Brain microvascular endothelial cell (primary cell): ENCODE data around the gene EMC8.

Experiments used
- DNase-seq: peaks from one replicate; pipeline ENCODE4 v3.0.0-alpha.2; 2020
- H3K27ac ChIP-seq: fragments of 250-450 bp; sonication (Bioruptor Pico); 2 replicates; pipeline ENCODE4 v1.5.1; 2020; ENCODE audit warnings: mild to moderate bottlenecking, moderate library complexity
- H3K27me3 ChIP-seq: fragments of 250-450 bp; sonication (Bioruptor Pico); replicated peaks from 2 replicates; pipeline ENCODE4 v1.5.1; 2020; ENCODE audit warnings: mild to moderate bottlenecking
- H3K36me3 ChIP-seq: fragments of 250-450 bp; sonication (Bioruptor Pico); replicated peaks from 2 replicates; pipeline ENCODE4 v1.5.1; 2020; ENCODE audit warnings: mild to moderate bottlenecking
- H3K4me3 ChIP-seq: 2 replicates; pipeline ENCODE4 v1.5.1; 2011; ENCODE audit warnings: low read depth, mild to moderate bottlenecking, control low read depth, low read length, moderate library complexity
- CTCF ChIP-seq: IDR thresholded peaks from 2 replicates; pipeline ENCODE4 v1.5.1; 2011; ENCODE audit warnings: low read depth, mild to moderate bottlenecking, moderate library complexity, low read length, control low read depth, inconsistent platforms; ENCODE audit errors: missing control alignments
- in situ Hi-C: cut with HindIII; loops from 2 replicates; pipeline ENCODE4 v1.10.0; 2017; ENCODE audit warnings: low sequenced_read_pairs, low pct_ligation_motif_present

EMC8 gene

GRCh38 chr16:85753559-85753958 is 45.8 kb downstream of the EMC8 start:
- no peak overlapping the region for H3K27ac ChIP-seq
- in situ Hi-C loops, result no loop called here
- H3K36me3 ChIP-seq, result no peaks in the 10 kb centered on the region
- TF ChIP-seq CTCF, result no peak
- H3K27me3 ChIP-seq, result no peaks in the 10 kb centered on the region
- no peak overlapping the region for H3K4me3 ChIP-seq
- DNase-seq, result no peak

GRCh38 chr16:85752511-85753420 is 46.6 kb downstream of the EMC8 start:
- no peak overlapping the region for H3K4me3 ChIP-seq
- H3K27me3 ChIP-seq, result no peaks in the 10 kb centered on the region
- TF ChIP-seq CTCF, result peak; percentile 67
- no peaks in the 10 kb centered on the region for H3K36me3 ChIP-seq
- in situ Hi-C loops, result no loop called here
- H3K27ac ChIP-seq, result no peak overlapping the region
- DNase-seq, result peak; percentile 43

DNA sequence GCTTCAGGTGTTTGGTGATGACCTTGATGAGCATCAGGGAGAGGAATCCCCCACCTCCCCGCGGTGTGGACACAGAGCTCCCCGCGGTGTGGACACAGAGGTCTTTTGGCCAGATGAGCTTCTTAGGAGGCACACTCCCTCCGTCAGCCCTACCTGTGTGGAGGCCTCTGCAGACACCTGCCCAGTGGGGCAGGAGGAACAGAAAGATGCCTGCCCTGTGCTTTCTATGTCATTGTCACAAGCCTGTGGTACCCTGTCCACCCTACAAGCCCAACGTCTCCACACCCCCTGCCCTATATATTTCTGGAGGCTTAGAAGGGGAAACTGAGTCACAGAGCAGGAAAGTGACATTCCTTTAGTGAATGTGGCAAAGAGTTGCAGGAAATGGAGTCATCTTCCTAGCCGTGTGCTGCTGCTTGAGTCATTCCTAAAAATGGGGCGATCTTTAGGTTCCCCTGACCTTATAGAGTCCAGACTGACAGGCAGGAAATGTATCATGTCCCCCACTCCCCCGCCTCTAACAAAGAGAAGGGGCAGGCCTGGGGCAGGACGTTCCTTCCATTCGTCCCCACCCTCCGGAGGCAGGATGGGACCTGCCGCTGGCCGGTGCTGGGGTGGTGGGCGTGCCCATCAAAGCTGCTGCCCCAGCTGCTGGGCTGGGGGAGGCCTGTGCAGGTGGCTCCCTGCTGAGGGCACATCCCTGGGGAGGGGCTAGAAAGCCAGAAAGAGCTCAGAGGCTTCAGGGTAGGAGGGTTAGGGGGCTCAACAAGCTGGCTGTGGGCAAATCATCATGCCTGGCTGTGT is 47.4 kb downstream of the EMC8 start:
- TF ChIP-seq CTCF, result no peak
- Histone ChIP-seq H3K27ac (no peak overlapping the region), H3K4me3 (no peak overlapping the region), H3K36me3 (no peaks in the 10 kb centered on the region), H3K27me3 (no peaks in the 10 kb centered on the region)
- in situ Hi-C loops, result no loop called here
- DNase-seq, result no peak

- Histone ChIP-seq H3K4me3 (peak within 1 kb of the TSS; percentile 58), H3K36me3 (no peaks in the 10 kb centered on the region), H3K27ac (no peak within 1 kb of the TSS), H3K27me3 (no peaks in the 10 kb centered on the region)
- in situ Hi-C loops, result no loop called here
- DNase-seq, result no peak
- TF ChIP-seq CTCF, result no peak
Observed at GRCh38 chr16:85750827-85751697, 48.3 kb downstream of the EMC8 start, which contains the start of gene C16orf74. Gene C16orf74, minus strand, starts transcription at chr16:85751096. Its CDS starts 15,879 bp downstream, at chr16:85735217.

DNA sequence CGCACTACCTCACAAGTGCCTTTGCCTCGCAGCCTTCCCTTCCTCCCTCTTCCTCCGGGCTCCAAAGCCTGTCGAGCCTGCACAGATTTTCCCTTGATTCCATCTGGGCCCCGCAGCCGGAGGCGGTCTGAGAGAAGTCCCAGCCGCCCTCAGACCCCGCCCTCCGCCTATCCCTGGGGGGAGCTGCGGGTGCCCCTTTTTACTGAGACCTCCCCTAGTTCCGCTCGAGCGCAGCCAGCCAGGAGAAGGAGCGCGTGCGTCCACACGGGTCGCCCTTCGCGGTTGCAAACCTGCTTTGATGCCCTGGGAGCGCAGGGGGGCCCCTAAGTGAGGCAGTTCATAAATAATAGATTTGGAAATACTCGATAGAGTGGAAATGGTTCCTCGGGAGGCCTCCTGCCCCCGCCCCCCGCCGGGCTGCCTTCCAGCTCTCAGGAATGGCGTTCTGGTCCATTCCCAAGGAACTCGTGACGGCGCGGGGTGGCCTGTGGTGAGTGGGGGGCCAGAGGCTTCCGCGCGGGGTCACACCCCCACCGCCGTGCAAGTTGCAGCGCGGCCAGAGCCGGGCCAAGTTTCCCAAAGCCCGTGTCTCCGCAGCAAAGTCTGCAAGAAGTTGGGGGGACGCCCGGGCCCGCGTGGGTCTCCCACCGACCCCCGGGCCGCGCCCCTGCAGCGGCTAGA is 49.1 kb downstream of the EMC8 start:
- H3K36me3 ChIP-seq, result no peaks in the 10 kb centered on the region
- in situ Hi-C loops, result no loop called here
- DNase-seq, result no peak
- peak; percentile 7 for TF ChIP-seq CTCF
- H3K4me3 ChIP-seq, result peak overlapping the region; percentile 58
- no peak overlapping the region for H3K27ac ChIP-seq
- H3K27me3 ChIP-seq, result no peaks in the 10 kb centered on the region
